Esophagus muscularis mucosa (tissue), 4 donors: ENCODE measurements around the gene KIFAP3. TPM values are rescaled to one million over a fixed set of nuclear protein-coding genes. Genes with fewer than 3 reads are reported as not detected.
"Not testable (repeated sequence)": the region's sequence is repeated elsewhere in the genome, so short reads cannot be mapped to it uniquely, and the experiment has no call there.

Experiments
- DNase-seq: peaks from one replicate; pipeline ENCODE4 v3.0.0-alpha.2; 2017; ENCODE audit errors: extremely low spot score
- H3K27ac ChIP-seq, 4 donors: fragments of 200-600 bp; sonication (generic); replicated peaks in 1 of 4; 1 replicate in 3 of 4; 2 replicates in 1 of 4; pipeline ENCODE4 v1.5.1; 2016 to 2019; ENCODE audit warnings: mild to moderate bottlenecking in 1 of 4
- H3K27me3 ChIP-seq, 4 donors: fragments of 200-600 bp; sonication (generic); one replicate each; pipeline versions ENCODE4 v1.5.1 to v1.6.0; 2016 to 2019
- H3K36me3 ChIP-seq, 4 donors: fragments of 200-600 bp; sonication (generic); one replicate each; pipeline ENCODE4 v1.5.1; 2016 to 2019
- H3K4me1 ChIP-seq, 4 donors: fragments of 200-600 bp; sonication (generic); one replicate each; pipeline ENCODE4 v1.5.1; 2016 to 2019
- H3K4me3 ChIP-seq, 4 donors: fragments of 200-600 bp; sonication (generic); 1 replicate in 2 of 4; 2 replicates in 2 of 4; pipeline ENCODE4 v1.5.1; 2016 to 2019; ENCODE audit warnings: mild to moderate bottlenecking in 4 of 4, moderate library complexity in 1 of 4
- H3K9me3 ChIP-seq, 4 donors: fragments of 200-600 bp; sonication (generic); 1 replicate in 3 of 4; 2 replicates in 1 of 4; pipeline ENCODE4 v1.5.1; 2016 to 2019
- CTCF ChIP-seq, 3 experiments: fragments of 200-600 bp in 2 of 3; fragments of 450-650 bp in 1 of 3; sonication (generic) in 2 of 3; IDR thresholded peaks; one replicate each; pipeline ENCODE4 v1.5.1; 2017 to 2019; ENCODE audit warnings: antibody characterized with exemption in 3 of 3, mild to moderate bottlenecking in 2 of 3, moderate library complexity in 1 of 3
- EP300 ChIP-seq: sonication (generic); formaldehyde crosslinking; IDR thresholded peaks from one replicate; pipeline ENCODE4 v1.6.1; 2017; ENCODE audit warnings: antibody characterized with exemption
- POLR2A ChIP-seq: fragments of 450-650 bp; IDR thresholded peaks from one replicate; pipeline ENCODE4 v1.6.1; 2017; ENCODE audit warnings: antibody characterized with exemption, moderate library complexity, mild to moderate bottlenecking, low read depth
- POLR2AphosphoS5 ChIP-seq, 2 donors: sonication (generic); formaldehyde crosslinking; IDR thresholded peaks; one replicate each; pipeline ENCODE4 v1.6.1; 2017; ENCODE audit warnings: antibody characterized with exemption in 2 of 2
- WGBS: methylation state at CpG from one replicate; pipeline ENCODE4 v1.1.5; 2018; 5-methylcytosine and 5-hydroxymethylcytosine counted together
- intact Hi-C: fragments of 100-400 bp; cut with DNase I; formaldehyde crosslinking; loops from one replicate; pipeline ENCODE4 v1.15.1; 2023
- total RNA-seq, 4 donors: library from RNA; depleted of rRNA; stranded (reverse); fragments of >200 nt; gene quantifications; one replicate each; pipeline versions ENCODE4 v1.1.0 to v1.2.1, GENCODE V29; 2016

Gene KIFAP3
- total RNA-seq, 4 donors from 2014 or later, result 23.9 to 35.9 (median 30.0) TPM

GRCh38 chr1:170064821-170065220 is 9.7 kb downstream of the KIFAP3 start:
- no peak for DNase-seq
- H3K9me3 ChIP-seq, result no peaks in the 10 kb centered on the region
- no peaks in the 10 kb centered on the region for H3K27me3 ChIP-seq
- no peak overlapping the region for H3K27ac ChIP-seq
- no peak overlapping the region for H3K4me3 ChIP-seq
- 86% methylated on average over 1 of the region's 1 CpG for WGBS
- TF ChIP-seq CTCF (IDR thresholded peaks at IDR 0.05), result no peak
- TF ChIP-seq POLR2AphosphoS5 (IDR thresholded peaks at IDR 0.05), result no peak
- TF ChIP-seq EP300, result no peak
- no peak for TF ChIP-seq POLR2A
- intact Hi-C loops, result no loop called here
- H3K4me1 ChIP-seq, result peaks cover 0 to 18% (median 5%) of the 10 kb centered on the region in 4 donors
- no peaks in the 10 kb centered on the region for H3K36me3 ChIP-seq

- no peak overlapping the region for H3K27ac ChIP-seq
- H3K4me3 ChIP-seq, result no peak overlapping the region
- intact Hi-C loops, result no loop called here
- no peaks in the 10 kb centered on the region for H3K9me3 ChIP-seq
- WGBS, result 89% methylated on average over 5 of the region's 5 CpGs
- no peaks in the 10 kb centered on the region for H3K36me3 ChIP-seq
- no peak for DNase-seq
- no peak for TF ChIP-seq POLR2AphosphoS5 (IDR thresholded peaks at IDR 0.05)
- no peak for TF ChIP-seq EP300
- TF ChIP-seq CTCF (IDR thresholded peaks at IDR 0.05), result no peak
- no peak for TF ChIP-seq POLR2A
- H3K4me1 ChIP-seq, result peaks cover 0 to 11% (median 5%) of the 10 kb centered on the region in 4 donors
- H3K27me3 ChIP-seq, result no peaks in the 10 kb centered on the region
Measured at GRCh38 chr1:170063109-170063826, 11.2 kb downstream of the KIFAP3 start.

- DNase-seq, intact Hi-C loops: not testable (repeated sequence)
- WGBS, result 82% methylated on average over 4 of the region's 4 CpGs
Measured at GRCh38 chr1:170061676-170062075, 12.8 kb downstream of the KIFAP3 start.

GRCh38 chr1:170060015-170060520 is 14.4 kb downstream of the KIFAP3 start:
- 83% methylated on average over 3 of the region's 3 CpGs for WGBS
- H3K9me3 ChIP-seq, intact Hi-C loops, H3K27me3 ChIP-seq, DNase-seq, H3K4me3 ChIP-seq, H3K27ac ChIP-seq, H3K4me1 ChIP-seq, H3K36me3 ChIP-seq: not testable (repeated sequence)

More at GRCh38 chr1:170061676-170062075, 12.8 kb downstream of the KIFAP3 start:
- H3K9me3 ChIP-seq, H3K4me1 ChIP-seq, H3K27ac ChIP-seq, H3K4me3 ChIP-seq, H3K36me3 ChIP-seq, H3K27me3 ChIP-seq: not testable (repeated sequence)

GRCh38 chr1:170049176-170049800 is 25.2 kb downstream of the KIFAP3 start:
- Histone ChIP-seq H3K27me3 (no peaks in the 10 kb centered on the region), H3K27ac (no peak overlapping the region), H3K4me1 (no peaks in the 10 kb centered on the region), H3K4me3 (no peak overlapping the region), H3K9me3 (no peaks in the 10 kb centered on the region), H3K36me3 (peaks cover 0 to 36% (median 12%) of the 10 kb centered on the region in 4 donors)
- 74% methylated on average over 3 of the region's 3 CpGs for WGBS
- intact Hi-C loops, result no loop called here
- no peak for TF ChIP-seq CTCF (IDR thresholded peaks at IDR 0.05)
- TF ChIP-seq EP300, result no peak
- no peak for TF ChIP-seq POLR2AphosphoS5 (IDR thresholded peaks at IDR 0.05)
- no peak for TF ChIP-seq POLR2A
- no peak for DNase-seq
